Fibroblast of skin of right quadriceps (primary cell): ENCODE data around the gene SPATA31E1.
A peak's percentile ranks its signal among the peaks of the same experiment; 100 is the strongest.

ENCODE experiments used
- DNase-seq: peaks from one replicate; pipeline ENCODE4 v3.0.0-alpha.2; 2013

Gene SPATA31E1

DNA sequence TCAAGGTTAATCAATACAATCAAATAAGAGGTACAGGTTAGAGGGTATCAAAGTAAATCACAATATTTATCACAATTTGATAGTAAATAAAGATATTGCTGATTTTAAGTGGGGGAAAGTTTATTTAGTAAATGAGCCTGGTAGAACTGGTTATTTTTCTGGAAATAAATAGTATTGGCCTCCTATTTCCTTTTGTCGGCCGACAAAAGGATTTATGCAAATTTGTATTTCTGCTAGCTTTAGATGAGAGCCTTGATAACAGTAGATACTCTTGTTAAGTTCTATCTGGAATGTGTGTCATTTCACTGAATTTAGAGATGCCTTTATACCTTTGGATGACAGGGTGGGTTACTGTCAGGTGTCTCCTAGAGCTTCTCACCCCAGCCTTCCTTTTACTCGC is 17.8 kb upstream of the SPATA31E1 start:
- no peak for DNase-seq

- DNase-seq: no peak
Observed at GRCh38 chr9:87865626-87866025, 17.1 kb upstream of the SPATA31E1 start.

DNA sequence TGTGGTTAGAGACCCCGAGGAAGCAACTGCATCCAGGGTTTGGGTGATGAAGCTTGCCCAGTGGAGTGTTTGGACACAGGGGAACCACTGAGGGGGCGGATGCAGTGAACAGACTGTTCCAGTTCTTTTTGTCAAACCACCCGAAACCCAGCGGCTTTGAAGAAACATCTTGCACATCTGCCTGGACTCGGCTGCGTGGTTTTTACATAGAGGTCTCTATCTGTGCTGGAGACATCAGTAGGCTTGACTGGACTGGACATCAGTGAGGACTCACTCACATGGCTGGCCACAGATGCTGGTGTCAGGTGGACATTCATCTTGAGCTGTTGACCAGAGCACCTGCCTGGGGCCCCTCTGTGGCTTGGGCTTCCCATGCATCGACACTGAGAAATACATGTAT is 15.3 kb upstream of the SPATA31E1 start:
- DNase-seq: no peak

- no peak for DNase-seq
Observed at GRCh38 chr9:87868175-87868574, 14.5 kb upstream of the SPATA31E1 start.

DNA sequence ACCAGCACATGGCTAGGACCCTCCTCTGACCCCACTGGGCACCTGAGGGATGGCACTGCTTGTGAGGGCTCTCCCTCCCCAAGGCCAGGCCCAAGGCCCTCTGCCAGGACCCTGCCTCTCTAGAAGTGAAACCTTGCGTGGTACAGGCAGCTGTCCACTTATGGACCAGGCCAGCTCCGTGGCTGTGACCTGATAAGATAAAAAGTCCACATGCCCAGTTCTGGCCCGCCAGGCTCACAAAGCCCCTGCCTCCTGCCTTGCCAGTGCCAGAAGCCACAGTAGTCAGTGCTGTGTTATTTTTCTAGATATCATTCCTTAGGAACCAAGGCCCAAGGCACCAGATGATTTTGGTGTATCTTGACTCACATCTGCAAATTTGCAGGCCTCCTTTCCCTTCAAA is 14.0 kb upstream of the SPATA31E1 start:
- DNase-seq: no peak

- DNase-seq: no peak
Observed at GRCh38 chr9:87869082-87869481, 13.6 kb upstream of the SPATA31E1 start.

GRCh38 chr9:87871425-87872078 is 11.1 kb upstream of the SPATA31E1 start:
- no peak for DNase-seq

DNA sequence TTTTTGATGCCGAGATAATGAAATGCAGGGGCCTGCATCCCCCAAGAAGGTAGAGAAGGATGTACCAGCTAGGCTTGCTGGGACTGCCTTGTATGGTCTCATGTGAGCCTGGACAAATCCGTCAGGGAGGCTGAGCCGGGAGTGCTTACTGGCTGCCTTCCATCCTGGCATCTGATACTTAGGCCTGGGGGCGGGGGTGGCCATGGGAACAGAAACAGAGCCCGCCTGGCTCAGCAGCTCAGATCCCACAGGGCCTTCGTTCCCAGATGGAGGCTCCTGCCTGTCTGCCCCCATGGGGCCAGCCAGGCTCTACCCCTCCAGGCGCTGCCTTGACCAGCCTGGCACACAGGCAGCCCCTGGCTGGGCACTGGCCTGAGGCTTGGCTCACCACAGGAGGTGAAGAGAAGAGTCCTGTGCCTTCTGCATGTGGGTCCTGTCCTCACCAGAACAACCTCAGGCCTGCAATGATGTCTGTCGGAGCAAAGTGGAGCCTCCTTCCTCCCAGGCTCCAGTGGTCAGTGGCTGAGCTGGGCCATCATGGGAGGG is 10.5 kb upstream of the SPATA31E1 start:
- DNase-seq: peak; percentile 39

GRCh38 chr9:87873607-87874303 is 8.9 kb upstream of the SPATA31E1 start:
- DNase-seq: no peak

- no peak for DNase-seq
Observed at GRCh38 chr9:87874304-87874623, 8.4 kb upstream of the SPATA31E1 start.

GRCh38 chr9:87875060-87875459 is 7.6 kb upstream of the SPATA31E1 start:
- DNase-seq: no peak

DNA sequence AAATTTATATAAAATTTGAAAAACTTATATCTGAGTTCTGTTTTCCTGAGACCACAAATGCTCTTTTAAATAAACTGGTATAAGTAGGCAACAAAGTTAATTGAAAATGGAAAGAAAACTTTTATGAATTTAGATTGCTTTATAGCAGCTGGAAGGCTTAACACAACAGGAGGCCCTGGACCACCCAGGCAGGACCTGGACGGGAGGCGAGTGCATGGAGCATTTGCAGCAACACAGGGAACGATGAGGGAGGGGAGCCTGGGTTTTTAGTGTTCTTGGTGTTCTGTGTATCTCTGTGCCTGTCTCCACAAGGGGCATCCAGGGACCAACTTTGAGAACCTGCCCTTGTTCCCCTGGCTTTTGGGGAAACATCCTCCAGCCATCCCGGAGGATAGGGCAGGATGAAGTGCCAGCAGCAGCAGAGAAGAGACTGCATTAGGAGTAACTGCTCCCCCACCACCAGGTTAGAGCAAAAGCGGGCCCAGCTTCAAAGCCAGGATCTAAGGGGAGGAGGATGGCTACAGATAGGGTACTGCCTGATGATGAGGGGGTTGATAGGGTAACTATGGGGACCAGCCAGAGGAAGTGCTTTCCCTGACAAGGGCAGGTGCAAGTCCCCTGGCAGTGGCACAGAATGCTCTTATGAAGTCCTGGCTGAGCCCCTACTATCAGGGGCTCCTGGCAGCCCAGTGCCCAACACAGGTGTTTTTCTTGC is 6.7 kb upstream of the SPATA31E1 start:
- DNase-seq: no peak

- DNase-seq: no peak
Observed at GRCh38 chr9:87876708-87877107, 6.0 kb upstream of the SPATA31E1 start.

DNA sequence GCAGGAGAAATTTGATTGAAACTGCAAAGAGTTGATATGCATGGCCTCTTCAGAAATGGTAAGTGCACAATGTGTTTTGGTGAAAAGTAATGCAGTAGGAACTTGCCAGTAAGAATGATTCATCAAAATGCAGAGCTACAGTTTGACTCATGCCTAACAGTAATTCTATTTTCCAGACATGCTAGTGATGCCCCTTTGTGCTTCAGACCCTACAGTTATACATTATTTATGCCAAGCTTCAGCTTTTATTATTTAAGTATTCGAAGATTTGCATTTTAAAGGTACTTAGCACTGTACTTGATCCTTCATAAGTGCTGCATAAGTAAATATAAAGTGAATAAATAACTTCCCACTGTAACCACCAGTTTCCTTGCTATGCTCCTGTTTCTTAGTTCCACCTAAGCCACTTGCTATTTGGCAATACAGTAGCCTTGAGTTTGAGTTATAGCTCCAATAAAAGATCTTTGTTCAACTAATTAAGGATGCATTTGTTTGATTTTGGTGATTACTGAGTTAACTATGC is 3.6 kb upstream of the SPATA31E1 start:
- DNase-seq: peak; percentile 85

DNA sequence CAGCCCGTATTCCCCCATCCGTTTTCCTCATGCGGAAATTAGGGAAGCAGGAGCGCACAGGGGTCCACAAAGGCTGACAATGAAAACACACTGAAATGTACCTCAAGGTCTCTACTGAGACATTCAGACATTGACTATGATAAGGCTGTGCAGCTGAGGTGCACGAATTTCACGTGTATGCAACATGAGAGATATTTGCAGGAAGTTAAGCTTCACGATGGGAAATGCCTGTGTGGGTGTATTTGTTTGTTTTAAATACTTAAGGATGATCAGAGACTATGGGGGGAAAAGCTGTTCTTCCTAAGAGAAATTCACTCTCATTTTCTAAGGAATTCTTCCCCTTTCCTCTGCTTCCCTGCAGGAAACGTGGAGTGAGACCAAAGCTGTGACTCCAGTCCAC is 2.6 kb upstream of the SPATA31E1 start:
- DNase-seq: peak; percentile 22

- DNase-seq: no peak
Observed at GRCh38 chr9:87880683-87881082, 2.0 kb upstream of the SPATA31E1 start.

- no peak for DNase-seq
Observed at GRCh38 chr9:87883274-87883673, 597 bp downstream of the SPATA31E1 start.

- DNase-seq: no peak
Observed at GRCh38 chr9:87883990-87884389, 1.3 kb downstream of the SPATA31E1 start.

- no peak for DNase-seq
Observed at GRCh38 chr9:87884578-87885459, 2.1 kb downstream of the SPATA31E1 start.

DNA sequence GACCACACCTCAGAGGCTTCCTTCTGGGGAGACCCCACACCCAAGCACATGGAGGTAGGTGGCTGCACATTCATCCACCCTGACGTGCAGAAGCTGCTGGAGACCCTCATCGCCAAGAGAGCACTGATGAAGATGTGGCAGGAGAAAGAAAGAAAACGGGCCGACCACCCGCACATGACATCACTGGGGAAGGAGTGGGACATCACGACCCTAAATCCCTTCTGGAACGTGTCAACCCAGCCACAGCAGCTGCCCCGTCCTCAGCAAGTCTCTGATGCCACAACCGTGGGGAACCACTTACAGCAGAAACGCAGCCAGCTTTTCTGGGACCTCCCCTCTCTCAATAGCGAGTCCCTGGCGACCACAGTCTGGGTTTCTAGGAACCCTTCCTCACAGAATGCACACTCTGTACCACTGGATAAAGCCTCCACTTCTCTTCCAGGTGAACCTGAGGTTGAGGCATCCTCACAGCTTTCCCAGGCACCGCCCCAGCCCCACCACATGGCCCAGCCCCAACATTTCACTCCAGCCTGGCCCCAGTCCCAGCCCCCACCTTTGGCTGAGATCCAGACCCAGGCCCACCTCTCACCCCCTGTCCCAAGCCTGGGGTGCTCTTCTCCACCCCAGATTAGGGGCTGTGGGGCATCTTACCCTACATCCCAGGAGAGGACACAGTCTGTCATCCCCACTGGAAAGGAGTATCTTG is 3.0 kb downstream of the SPATA31E1 start:
- DNase-seq: no peak

DNA sequence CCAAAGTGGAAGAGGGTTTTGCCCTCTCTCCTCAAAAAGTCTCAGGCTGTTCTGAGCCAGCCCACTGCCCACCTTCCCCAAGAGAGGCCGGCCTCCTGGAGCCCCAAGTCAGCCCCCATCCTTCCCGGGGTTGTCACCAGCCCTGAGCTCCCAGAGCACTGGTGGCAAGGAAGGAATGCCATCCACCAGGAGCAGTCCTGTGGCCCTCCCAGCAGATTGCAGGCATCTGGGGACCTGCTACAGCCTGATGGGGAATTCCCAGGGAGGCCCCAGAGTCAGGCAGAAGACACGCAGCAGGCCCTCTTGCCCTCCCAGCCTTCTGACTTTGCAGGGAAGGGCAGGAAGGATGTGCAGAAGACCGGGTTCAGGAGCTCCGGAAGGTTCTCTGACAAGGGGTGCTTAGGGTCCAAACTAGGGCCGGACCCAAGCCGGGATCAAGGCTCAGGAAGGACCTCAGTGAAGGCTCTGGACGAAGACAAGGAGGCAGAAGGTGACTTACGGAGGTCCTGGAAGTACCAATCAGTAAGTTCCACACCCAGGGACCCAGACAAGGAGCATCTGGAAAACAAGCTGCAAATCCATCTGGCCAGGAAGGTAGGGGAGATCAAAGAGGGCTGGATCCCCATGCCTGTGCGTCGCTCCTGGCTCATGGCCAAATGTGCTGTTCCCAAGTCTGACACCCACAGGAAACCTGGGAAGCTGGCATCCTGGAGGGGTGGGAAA is 3.7 kb downstream of the SPATA31E1 start:
- DNase-seq: no peak
